Measurements from ENCODE around the gene NDUFV2. TPM values are rescaled to one million over a fixed set of nuclear protein-coding genes. Genes with fewer than 3 reads are reported as not detected.

NDUFV2 gene
- polyA plus RNA-seq, 3 donors = 55.4 to 184 (median 162) TPM

GRCh38 chr18:9175115-9175514 lies 72.6 kb downstream of the NDUFV2 start:
- Histone ChIP-seq H3K9ac (ENCODE audit: insufficient read depth, low read length, poor library complexity, severe bottlenecking) (no peak overlapping the region), H2AFZ (ENCODE audit: insufficient read depth, low read depth, low read length, poor library complexity, severe bottlenecking) (no peak overlapping the region), H3K36me3 (replicated peaks in 1 of 2; ENCODE audit: control insufficient read depth in 1 of 2, insufficient read depth in 2 of 2, low read length in 2 of 2) (peaks cover 0 to 11% of the 10 kb centered on the region in 2 donors), H3K79me2 (ENCODE audit: insufficient read depth, low read length) (peaks cover 100% of the 10 kb centered on the region), H3K4me1 (ENCODE audit: control insufficient read depth in 1 of 2, insufficient read depth in 2 of 2, low read length in 2 of 2) (peaks cover 23 to 42% of the 10 kb centered on the region in 2 donors), H4K20me1 (ENCODE audit: insufficient read depth, low read length) (peaks cover 100% of the 10 kb centered on the region), H3K4me2 (replicated peaks; ENCODE audit: extremely low read depth, low read length, poor library complexity, severe bottlenecking) (no peak overlapping the region), H3K27ac (ENCODE audit: low read depth in 1 of 2, low read length in 2 of 2) (peak overlapping the region in 1 of 2 donors; percentile 74), H3K9me3 (replicated peaks in 1 of 2; ENCODE audit: control insufficient read depth in 1 of 2, insufficient read depth in 1 of 2, low read length in 2 of 2) (no peaks in the 10 kb centered on the region), H3K4me3 (replicated peaks in 1 of 3; ENCODE audit: low read depth in 2 of 3, low read length in 3 of 3) (no peak overlapping the region), H3K27me3 (ENCODE audit: control insufficient read depth in 2 of 2, insufficient read depth in 2 of 2, low read length in 2 of 2) (no peaks in the 10 kb centered on the region)
- no peak for TF ChIP-seq CTCF (IDR thresholded peaks at IDR 0.05)
- H3K4me1 Mint-ChIP-seq = peaks cover 65% of the 10 kb centered on the region
- DNase-seq = no peak
- H3K4me3 Mint-ChIP-seq = no peak overlapping the region
- H3K27ac Mint-ChIP-seq = peak overlapping the region in 1 of 7 donors; percentile 10
- peaks cover 0 to 5% (median 2%) of the 10 kb centered on the region in 7 donors for H3K9me3 Mint-ChIP-seq
- WGBS (ENCODE audit: insufficient coverage) = no CpG with 5 or more reads among the region's 1 CpG
- H3K27me3 Mint-ChIP-seq (ENCODE audit: low read depth in 3 of 3) = no peaks in the 10 kb centered on the region
- intact Hi-C loops (cut with micrococcal nuclease) = no loop called here
- peaks cover 10 to 14% of the 10 kb centered on the region in 2 donors for H3K36me3 Mint-ChIP-seq

- Mint-ChIP-seq H3K4me1 (peaks cover 63% of the 10 kb centered on the region), H3K27ac (no peak overlapping the region), H3K4me3 (no peak overlapping the region), H3K27me3 (ENCODE audit: low read depth in 3 of 3) (no peaks in the 10 kb centered on the region), H3K36me3 (peaks cover 4 to 7% of the 10 kb centered on the region in 2 donors), H3K9me3 (peaks cover 0 to 3% (median 0%) of the 10 kb centered on the region in 7 donors)
- Histone ChIP-seq H3K4me1 (ENCODE audit: control insufficient read depth in 1 of 2, insufficient read depth in 2 of 2, low read length in 2 of 2) (peaks cover 23 to 37% of the 10 kb centered on the region in 2 donors), H3K4me3 (replicated peaks in 1 of 3; ENCODE audit: low read depth in 2 of 3, low read length in 3 of 3) (no peak overlapping the region), H4K20me1 (ENCODE audit: insufficient read depth, low read length) (peaks cover 100% of the 10 kb centered on the region), H2AFZ (ENCODE audit: insufficient read depth, low read depth, low read length, poor library complexity, severe bottlenecking) (no peak overlapping the region), H3K4me2 (replicated peaks; ENCODE audit: extremely low read depth, low read length, poor library complexity, severe bottlenecking) (no peak overlapping the region), H3K79me2 (ENCODE audit: insufficient read depth, low read length) (peaks cover 96% of the 10 kb centered on the region), H3K9me3 (replicated peaks in 1 of 2; ENCODE audit: control insufficient read depth in 1 of 2, insufficient read depth in 1 of 2, low read length in 2 of 2) (no peaks in the 10 kb centered on the region), H3K9ac (ENCODE audit: insufficient read depth, low read length, poor library complexity, severe bottlenecking) (no peak overlapping the region), H3K36me3 (replicated peaks in 1 of 2; ENCODE audit: control insufficient read depth in 1 of 2, insufficient read depth in 2 of 2, low read length in 2 of 2) (peaks cover 0 to 11% of the 10 kb centered on the region in 2 donors), H3K27me3 (ENCODE audit: control insufficient read depth in 2 of 2, insufficient read depth in 2 of 2, low read length in 2 of 2) (no peaks in the 10 kb centered on the region), H3K27ac (ENCODE audit: low read depth in 1 of 2, low read length in 2 of 2) (no peak overlapping the region)
- intact Hi-C loops (cut with micrococcal nuclease) = no loop called here
- no peak for DNase-seq
- WGBS (ENCODE audit: insufficient coverage) = 80% methylated on average over 1 of the region's 6 CpGs
- no peak for TF ChIP-seq CTCF (IDR thresholded peaks at IDR 0.05)
These were observed 74.5 kb downstream of the NDUFV2 start for GRCh38 chr18:9177031-9177430.
